Ecto neural progenitor cell (in vitro differentiated cells): ENCODE data around the gene TAB2.
"Not testable (repeated sequence)": the region's sequence is repeated elsewhere in the genome, so short reads cannot be mapped to it uniquely, and the experiment has no call there.

ENCODE experiments used
- DNase-seq: peaks from one replicate; pipeline ENCODE4 v3.0.0-alpha.2; 2018; ENCODE audit warnings: low spot score

Gene TAB2

DNA sequence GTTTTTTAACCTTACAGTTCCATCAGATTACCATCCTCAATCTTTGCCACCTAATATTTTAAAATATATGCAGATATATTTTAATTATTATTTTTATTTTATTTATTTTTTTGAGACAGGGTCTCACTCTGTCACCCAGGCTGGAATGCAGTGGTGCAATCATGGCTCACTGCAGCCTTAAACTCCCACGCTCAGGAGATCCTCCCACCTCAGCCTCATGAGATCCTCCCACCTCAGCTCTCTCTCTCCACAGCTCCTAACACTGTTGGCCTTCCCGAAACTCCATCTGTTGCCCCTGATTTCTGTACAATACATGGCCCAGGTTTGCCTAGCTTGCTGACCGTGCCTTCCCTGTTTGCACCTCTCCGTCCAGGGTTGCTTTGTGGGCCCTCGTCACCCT lies 4.4 kb upstream of the TAB2 start:
- no peak for DNase-seq

DNA sequence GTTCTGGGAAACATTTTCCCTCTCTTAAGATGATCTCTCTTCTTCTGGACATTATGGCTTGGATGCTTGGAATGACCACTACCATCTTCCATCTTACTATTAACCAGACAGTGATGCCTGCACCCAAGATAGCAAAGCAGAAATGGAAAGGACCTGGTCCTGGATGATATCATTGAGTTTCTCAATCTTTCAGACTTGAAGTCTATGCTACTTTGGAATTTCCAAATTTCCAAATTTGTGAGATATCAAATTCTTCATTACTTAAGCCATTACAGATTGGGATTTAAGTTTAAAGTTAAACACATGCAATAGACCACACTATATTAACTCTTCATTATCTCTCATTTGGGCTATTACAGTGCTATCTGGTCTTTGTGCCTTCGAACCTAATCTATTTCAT lies 3.7 kb upstream of the TAB2 start:
- DNase-seq = no peak

DNA sequence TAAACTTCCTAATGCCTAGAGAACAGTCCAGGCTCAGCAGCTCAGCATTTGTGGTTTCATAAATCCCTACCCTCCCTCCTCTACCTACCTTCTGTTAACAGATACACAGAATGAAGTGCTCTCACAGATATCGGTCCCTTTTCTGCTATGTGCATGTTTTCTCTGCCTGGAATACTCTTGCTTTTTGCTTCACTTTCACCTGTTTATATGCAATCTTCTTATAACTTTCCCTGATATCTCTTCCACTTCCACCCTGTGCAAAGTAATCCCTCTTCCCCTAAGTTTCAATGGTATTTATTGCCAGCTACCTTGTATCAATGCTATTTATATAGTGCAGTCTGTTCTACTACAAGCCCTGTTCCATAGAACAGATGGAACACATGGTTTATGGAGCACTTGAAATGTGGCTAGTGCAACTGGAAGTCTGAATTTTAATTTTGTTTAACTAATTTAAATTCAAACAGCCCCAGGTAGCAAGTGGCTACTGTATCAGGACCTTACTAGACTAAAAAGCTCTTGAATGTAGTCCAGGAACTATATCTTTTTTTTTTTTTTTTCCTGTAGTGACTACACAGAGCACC lies 3.1 kb upstream of the TAB2 start:
- no peak for DNase-seq

DNA sequence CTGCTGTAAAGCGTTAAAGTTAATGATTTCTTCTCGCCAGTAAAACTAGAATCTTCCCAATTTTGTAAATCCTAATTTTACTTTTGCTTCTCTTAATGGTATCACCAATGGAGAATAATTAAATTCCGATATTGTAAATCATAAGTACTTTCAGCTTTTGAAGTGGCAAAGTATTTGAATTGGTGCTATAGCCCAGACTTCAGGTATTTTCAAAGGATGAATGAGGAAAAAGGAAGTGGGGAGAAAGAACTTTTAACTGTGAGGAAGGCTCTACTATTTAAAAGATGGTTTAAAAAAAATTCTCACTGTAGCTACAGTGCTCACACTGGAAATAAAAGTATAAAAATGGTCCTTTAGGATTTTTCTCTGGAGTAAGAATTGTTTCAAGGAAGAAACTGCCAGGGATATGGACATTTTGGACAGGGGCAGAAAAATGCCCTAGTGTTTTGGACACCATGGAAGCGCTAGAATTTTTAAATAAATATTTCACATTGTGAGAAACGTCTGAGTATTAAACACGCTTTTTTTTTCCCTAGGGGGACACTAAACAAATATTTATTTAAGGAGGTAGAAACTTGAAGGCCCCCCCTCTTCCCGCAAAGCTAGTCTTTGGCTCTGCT lies 1.3 kb upstream of the TAB2 start:
- DNase-seq = no peak

DNA sequence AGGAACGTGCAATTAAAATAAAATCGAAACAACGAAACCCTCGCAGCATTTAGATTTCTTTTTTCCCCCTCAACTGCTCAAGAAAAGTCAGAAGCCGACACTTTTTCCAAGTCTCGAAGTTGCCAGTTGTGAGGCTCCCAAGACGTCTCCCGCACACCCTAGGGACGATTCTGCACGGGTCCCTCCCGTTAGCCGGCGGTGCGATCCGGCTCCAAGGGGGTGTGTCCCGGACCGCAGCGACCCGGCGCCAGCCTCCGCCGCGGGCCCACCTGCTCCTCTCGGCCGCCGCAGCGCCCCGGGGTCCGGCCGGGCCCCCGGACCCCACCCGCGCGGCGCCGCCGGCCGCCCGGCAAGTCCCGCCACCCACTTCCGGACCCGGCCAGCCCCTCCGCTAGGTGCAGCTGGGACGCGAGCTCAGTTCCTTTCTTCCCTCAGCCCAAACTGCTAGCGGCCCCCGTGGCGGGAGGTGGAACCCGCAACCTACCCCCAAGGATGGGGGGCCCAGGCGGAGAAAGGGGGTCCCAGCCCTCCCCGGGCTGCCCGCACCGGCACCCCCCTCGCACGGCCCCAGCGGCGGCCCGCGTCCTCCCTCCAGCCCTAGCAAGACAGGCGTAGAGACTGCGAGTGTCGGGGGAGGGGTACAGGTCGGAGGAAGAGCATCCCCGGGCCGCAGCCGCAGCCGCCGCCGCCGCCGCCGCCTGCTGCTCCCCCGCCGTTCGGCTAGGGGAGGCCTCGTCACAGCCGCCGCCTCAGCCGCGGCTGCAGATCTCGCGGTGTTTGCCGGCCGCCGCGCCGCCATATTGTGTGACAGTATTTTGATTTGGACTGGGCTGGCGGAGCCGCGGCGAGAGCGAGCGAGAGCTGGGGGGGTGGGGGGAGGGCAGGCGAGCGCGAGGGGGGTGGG lies 520 bp upstream of the TAB2 start:
- DNase-seq = peak; percentile 95

DNA sequence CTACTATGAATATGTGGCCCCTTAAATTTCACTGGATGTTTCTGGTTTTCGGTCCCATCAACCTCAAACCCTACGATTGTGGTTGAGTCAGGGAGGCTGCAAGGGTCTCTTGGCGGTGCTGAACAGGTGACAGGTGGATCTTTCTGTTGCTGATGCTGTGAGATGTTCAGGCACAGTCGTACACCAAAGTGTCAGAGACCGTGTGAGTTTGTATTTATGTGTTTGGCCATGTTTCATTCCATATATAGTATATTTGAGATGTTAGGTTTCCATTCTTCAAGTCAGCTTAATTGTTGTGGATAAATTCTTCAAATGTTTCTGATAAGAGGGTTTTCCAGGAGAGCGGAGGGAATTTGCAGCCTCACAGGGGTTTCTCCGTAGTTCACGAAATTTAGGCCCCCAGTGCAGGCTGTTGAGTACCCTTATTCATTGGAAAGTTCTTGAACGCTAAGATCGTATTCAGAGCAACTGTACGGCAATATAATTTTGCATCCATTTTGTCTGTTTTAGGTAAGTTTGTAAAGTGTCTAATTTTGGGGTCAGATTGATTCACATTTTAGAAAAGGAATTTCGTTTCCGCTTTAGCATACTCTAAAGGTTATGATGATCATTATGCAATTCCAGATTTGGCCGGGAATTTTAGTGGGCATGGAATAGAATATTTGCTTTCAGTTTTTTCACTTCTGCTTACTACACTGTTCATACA lies 1.2 kb downstream of the TAB2 start:
- no peak for DNase-seq

DNA sequence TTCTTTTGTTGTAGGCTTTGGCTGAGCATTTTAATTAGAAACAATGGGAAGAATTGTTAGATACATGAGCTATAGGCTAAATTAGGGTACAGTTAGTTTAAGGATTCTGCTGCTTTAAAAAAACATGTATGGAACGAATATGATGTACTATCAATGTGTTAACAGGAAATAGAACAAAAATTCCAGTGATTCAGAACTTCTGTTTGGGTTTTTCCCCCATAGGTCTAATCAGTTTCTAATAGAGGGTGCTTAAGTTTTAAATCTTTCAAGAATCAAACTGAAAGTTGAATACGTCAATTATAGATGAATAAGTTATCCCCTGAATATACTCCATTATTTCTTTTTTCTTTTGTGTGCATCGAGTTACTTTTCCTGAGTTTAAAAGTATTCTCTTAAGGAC lies 1.9 kb downstream of the TAB2 start:
- DNase-seq = no peak

DNA sequence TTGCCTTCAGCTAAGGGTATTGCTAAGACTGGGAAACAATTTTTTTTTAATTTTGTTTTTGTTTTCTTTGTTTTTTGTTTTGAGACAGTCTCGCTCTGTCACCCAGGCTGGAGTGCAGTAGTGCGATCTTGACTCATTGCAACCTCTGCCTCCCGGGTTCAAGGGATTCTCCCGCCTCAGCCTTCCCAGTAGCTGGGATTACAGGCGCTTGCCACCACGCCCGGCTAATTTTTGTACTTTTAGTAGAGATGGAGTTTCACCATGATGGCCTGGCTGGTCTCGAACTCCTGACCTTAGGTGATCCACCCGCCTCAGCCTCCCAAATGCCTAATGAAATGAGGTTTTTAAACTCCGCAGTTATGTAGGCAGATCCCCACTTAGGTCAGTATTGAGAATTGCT lies 2.5 kb downstream of the TAB2 start:
- DNase-seq = not testable (repeated sequence)

DNA sequence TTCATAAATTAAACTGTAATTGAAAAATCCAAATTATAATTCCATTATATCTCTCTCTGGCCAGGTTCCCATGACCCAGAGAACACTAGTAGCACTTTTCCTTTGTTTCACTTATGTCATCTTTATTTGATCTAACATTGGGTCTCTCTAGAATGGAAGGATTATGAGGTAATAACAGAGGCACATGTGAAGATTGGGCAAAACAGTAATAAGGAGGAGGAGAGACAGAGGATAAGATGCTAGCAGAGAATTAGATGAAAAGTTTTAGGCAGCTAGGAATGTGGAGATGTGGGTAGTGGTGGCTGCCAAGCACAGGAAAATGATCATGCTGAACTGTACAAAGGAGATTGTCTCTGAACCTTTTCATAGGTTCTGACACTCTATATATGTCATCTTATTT lies 3.3 kb downstream of the TAB2 start:
- DNase-seq = no peak

DNA sequence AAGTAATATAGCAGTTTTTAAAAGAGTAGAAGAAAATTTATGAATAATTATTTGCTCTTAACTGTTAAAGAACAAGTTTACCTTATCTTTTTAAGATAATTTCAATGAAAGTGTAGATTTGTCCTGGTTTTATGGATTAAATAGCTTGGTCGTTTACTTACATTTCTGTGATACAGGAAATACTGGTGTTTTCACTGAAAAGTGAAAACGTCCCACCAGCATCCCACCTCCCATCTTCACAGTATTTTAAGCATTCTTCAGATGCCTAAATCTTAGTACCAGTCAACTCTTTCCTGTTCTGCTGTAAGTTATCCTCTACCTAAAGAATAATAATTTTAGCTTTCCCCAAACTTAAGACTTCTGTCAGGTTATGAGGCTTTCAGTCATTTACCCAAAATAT lies 5.8 kb downstream of the TAB2 start:
- no peak for DNase-seq

DNA sequence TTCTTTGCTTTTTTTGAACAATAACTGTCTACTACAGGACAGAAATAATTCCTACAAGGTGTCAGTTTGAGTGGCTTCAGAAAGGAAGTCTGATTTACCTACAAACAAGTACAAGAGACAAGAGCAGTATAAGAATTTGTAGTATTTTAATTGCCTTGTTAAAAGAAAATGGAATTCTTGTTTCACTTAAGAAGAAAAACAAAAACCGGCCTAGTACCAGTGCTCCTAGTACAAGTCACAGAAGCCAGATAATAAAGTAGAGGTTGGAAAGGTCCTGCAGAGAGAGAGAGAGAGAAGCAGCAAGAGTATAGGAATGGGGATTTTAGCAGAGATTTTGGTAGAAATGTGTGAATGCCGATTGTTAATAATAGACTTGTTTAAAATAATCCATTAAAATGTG lies 6.4 kb downstream of the TAB2 start:
- no peak for DNase-seq

DNA sequence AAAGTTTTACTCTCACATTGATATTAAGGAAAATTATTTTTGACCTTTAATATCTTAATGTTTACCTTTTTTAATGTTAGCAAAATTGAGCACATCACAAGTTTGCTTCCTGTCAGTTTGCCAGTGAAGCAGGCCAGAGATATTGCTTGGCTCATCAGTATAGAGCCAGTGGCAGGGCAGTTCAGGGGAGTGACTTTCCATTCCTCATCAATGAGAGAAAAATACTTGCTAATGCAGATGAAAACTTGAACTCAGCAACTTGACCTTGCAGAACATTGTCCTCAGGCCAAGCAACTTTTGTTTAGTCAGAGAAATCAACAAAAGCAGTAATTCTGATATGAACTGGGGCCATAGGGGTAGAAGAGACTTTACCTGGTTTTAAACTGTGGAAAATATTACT lies 6.9 kb downstream of the TAB2 start:
- no peak for DNase-seq

DNA sequence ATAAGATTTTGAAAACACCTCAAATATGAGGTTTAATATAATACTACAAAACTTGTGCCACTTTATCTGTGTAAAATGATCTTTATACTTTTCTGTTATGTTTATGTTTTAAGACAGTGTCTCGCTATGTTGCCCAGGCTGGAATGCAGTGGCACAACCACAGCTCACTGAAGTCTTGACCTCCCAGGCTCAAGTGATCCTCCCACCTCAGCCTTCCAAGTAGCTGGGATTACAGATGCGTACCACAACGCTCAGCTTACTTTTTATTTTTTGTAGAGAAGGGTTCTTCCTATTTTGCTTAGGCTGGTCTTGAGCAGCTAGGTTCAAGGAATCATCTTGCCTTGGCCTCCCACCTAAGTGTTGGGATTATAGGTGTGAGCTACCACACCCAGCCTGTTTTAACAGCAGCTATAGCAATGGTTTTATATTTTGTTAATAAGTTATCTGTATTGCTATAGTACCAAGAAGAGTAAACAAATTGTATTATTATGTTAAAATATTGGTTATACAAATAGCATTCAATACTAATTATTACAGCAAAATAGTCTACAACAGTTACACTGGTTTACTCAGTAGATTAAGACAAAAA lies 8.2 kb downstream of the TAB2 start:
- DNase-seq = no peak

DNA sequence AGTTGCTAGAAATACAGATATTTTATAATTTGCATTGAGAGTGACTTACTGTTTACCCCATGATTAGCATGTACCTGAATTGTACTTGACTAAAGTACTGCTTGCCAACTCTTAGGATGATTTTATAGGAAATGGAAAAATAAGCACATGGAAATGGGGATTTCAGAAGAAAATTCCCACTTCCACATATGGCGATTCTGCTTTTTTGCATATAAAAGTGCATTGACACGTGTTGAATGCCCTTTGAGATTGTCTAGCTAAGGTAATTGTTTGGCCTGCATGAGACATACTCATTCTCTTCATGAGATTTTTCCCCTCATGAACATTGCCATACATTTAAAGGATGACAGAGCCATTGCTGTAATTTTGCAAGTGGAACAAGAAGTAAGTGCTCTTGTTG lies 10.1 kb downstream of the TAB2 start:
- DNase-seq = no peak

DNA sequence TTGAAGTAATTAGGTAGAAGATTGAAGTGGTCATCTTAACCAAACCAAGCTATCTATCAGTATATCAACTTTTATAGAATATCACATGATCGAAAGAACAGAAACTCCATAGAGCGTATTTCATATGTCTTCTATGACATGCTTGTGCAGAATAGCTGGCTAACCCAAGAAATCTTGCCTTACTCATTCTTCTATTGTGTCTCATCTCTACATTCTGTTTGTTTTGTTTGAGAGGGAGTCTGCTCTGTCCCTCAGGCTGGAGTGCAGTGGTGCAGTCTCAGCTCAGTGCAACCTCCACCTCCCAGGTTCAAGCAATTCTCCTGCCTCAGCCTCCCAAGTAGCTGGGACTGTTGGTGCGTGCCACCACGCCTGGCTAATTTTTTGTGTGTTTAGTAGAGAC lies 10.6 kb downstream of the TAB2 start:
- DNase-seq = no peak

DNA sequence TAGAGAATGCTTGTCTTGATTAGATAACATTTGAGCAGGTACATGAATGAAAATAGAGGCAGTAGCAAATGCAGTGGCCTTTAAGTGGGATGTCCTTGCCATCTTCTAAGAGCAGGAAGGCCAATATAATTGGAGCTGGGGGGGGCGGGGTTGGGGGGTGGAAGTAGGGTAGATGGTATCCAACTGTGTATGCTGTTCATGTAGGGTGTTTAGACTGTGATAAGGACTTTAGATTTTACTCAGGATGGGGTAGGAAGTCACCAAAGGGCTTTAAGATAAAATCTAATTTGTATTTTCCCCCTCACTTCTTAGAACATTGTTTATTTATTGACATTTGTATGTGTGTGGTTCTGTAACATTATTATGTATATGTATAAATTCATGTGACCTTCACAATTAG lies 12.0 kb downstream of the TAB2 start:
- no peak for DNase-seq

DNA sequence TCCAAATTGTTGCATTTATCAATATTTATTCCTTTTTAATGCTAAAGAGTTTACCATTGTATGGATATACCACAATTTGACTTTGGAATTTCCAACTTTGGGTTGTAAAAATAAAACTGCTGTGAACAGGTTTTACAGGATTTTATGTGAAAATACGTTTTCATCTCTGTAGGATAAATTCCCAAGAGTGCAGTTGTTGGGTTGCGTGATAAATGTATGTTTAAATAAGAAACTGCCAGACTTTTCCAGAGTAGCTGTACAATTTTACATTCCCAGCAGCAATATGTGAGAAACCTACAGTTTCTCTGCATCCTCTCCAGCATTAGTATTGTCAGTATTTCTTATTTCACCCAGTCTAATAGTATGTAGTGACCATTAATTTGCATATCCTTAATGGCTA lies 12.6 kb downstream of the TAB2 start:
- DNase-seq = no peak

DNA sequence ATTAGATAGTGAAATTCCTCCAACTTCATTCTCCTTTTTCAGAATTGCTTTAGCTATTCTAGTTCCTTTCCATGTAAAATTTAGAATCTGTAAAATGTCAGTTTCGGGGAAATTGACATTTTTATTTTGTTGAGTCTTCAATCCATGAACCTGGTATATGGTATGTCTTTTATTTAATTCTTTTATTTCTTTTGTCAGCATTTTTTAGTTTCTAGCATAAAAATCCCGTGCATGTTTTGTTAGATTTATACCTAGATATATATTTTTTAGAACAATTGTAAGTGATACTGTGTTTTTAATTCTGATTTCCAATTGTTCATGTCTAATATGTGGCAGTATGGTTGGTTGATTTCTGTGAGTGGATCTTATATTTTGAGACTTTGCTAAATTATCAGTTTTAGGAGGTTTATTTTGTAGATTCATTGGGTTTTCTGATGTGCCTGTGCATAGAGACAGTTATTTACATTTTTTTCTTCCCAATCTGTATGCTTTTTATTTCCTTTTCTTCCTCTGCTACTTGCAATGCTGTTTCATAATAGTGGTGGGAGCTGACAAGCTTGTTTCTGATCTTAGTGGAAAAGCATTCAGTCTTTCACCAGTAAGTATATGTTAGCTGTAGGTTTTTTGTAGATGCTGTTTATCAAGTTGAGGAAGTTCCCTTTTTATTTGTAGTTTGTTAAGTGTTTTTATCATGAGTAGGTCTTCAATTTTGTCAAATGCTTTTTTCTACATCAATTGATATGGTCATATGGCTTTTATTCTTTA lies 13.7 kb downstream of the TAB2 start:
- no peak for DNase-seq

DNA sequence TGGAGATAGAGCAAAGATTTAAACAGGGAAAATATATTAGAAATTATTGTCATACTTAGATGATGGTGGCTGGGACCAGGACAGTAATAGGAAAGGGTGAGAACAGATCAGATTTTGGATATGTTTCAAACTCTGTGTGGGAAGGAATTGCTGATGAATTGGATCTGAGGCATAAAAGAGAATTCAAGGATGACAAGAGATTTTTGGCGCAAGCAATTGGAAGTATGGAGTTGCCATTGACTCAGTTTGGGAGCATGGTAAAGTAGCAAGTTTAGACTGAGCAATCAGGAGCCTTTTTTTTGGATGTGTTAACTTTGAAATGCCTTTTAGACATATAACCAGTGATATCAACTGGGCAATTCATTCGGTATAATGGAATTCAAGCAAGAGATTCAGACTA lies 14.4 kb downstream of the TAB2 start:
- DNase-seq = no peak

DNA sequence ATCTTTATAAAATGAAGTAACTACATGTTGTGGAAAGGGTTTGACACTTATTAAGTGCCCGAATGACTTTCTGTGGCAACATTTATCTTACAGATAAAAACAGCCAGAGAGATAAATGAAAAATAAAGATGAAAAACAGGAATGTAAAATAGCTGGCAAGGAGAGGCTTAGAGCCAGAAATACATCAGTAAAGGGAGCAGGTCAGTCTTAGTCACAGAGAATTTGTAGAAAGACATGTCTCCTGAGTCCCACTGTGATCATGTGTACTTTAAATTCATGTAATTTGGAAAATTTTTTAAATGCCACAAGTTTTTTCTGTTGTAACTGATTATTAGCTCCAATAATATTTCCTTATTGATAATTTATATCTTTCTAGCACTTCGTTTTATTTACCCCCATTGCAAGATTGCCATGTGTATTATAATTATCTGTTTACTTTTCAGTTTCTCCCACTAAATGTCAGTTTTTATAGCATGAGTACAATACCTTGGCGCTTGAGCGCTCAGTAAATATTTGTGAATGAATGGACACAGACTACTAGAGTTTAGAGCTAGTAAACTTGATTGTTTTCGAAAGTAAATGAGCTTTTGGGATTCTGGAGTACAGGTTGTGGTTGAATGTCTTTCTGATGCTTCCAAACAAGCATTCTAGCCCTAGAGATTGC lies 15.2 kb downstream of the TAB2 start:
- DNase-seq = no peak

DNA sequence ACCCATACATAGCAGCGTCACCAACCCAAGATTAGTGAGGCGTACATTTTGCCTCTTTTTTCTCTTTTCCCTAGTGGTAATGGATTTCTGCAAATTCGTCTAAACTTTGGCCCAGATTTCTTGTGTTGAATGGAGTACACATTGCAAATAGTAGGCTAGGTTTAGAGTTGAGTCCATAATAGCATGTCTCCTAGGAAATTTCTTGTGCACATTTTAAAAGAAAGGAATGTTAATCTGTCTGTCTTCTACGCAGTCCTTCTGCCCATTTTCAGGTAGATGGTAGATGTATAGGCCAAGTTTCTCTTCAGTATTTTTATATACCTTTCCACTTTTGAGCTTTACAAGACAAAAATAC lies 15.7 kb downstream of the TAB2 start:
- no peak for DNase-seq
